ENCODE results near the gene RNF187. TPM values are rescaled to one million over a fixed set of nuclear protein-coding genes. Genes with fewer than 3 reads are reported as not detected.

The RNF187 gene
- total RNA-seq, 1 donor from 2014 or later: 201 TPM

- Mint-ChIP-seq H3K4me1 (ENCODE audit: low read depth, unreplicated experiment) (no peaks in the 10 kb centered on the region), H3K27me3 (ENCODE audit: unreplicated experiment) (peaks cover 2% of the 10 kb centered on the region), H3K36me3 (ENCODE audit: unreplicated experiment) (no peaks in the 10 kb centered on the region), H3K27ac (ENCODE audit: unreplicated experiment) (no peak overlapping the region), H3K9me3 (ENCODE audit: unreplicated experiment) (peaks cover 12% of the 10 kb centered on the region), H3K4me3 (ENCODE audit: unreplicated experiment) (no peak overlapping the region)
- DNase-seq: no peak
- TF ChIP-seq CTCF (IDR thresholded peaks at IDR 0.05; ENCODE audit: partially characterized antibody, unreplicated experiment): no peak
Measured at GRCh38 chr1:228527596-228527995, 40.4 kb downstream of the RNF187 start.

GRCh38 chr1:228528612-228529011 is 41.4 kb downstream of the RNF187 start:
- Mint-ChIP-seq H3K9me3 (ENCODE audit: unreplicated experiment) (peaks cover 9% of the 10 kb centered on the region), H3K27ac (ENCODE audit: unreplicated experiment) (no peak overlapping the region), H3K4me1 (ENCODE audit: low read depth, unreplicated experiment) (no peaks in the 10 kb centered on the region), H3K4me3 (ENCODE audit: unreplicated experiment) (no peak overlapping the region), H3K36me3 (ENCODE audit: unreplicated experiment) (no peaks in the 10 kb centered on the region), H3K27me3 (ENCODE audit: unreplicated experiment) (peaks cover 2% of the 10 kb centered on the region)
- no peak for TF ChIP-seq CTCF (IDR thresholded peaks at IDR 0.05; ENCODE audit: partially characterized antibody, unreplicated experiment)
- DNase-seq: no peak

GRCh38 chr1:228530086-228530758 is 43.0 kb downstream of the RNF187 start:
- Mint-ChIP-seq H3K4me3 (ENCODE audit: unreplicated experiment) (no peak overlapping the region), H3K27ac (ENCODE audit: unreplicated experiment) (no peak overlapping the region), H3K27me3 (ENCODE audit: unreplicated experiment) (no peaks in the 10 kb centered on the region), H3K9me3 (ENCODE audit: unreplicated experiment) (peaks cover 11% of the 10 kb centered on the region), H3K4me1 (ENCODE audit: low read depth, unreplicated experiment) (no peaks in the 10 kb centered on the region), H3K36me3 (ENCODE audit: unreplicated experiment) (peaks cover 4% of the 10 kb centered on the region)
- no peak for TF ChIP-seq CTCF (IDR thresholded peaks at IDR 0.05; ENCODE audit: partially characterized antibody, unreplicated experiment)
- no peak for DNase-seq

- no peaks in the 10 kb centered on the region for H3K27me3 Mint-ChIP-seq (ENCODE audit: unreplicated experiment)
- H3K36me3 Mint-ChIP-seq (ENCODE audit: unreplicated experiment): peaks cover 8% of the 10 kb centered on the region
- peaks cover 17% of the 10 kb centered on the region for H3K9me3 Mint-ChIP-seq (ENCODE audit: unreplicated experiment)
Measured at GRCh38 chr1:228530951-228531731, 44.0 kb downstream of the RNF187 start.

More at GRCh38 chr1:228530951-228531731, 44.0 kb downstream of the RNF187 start:
- no peak for DNase-seq
- no peak overlapping the region for H3K4me3 Mint-ChIP-seq (ENCODE audit: unreplicated experiment)
- H3K4me1 Mint-ChIP-seq (ENCODE audit: low read depth, unreplicated experiment): no peaks in the 10 kb centered on the region
- no peak overlapping the region for H3K27ac Mint-ChIP-seq (ENCODE audit: unreplicated experiment)
- no peak for TF ChIP-seq CTCF (IDR thresholded peaks at IDR 0.05; ENCODE audit: partially characterized antibody, unreplicated experiment)
